Renal cortex interstitium (tissue), 11 donors: ENCODE measurements around the gene MTUS2. TPM values are rescaled to one million over a fixed set of nuclear protein-coding genes. Genes with fewer than 3 reads are reported as not detected.

ENCODE experiments used
- DNase-seq, 11 donors: peaks; one replicate each; pipeline ENCODE4 v3.0.0-alpha.2; 2013; ENCODE audit warnings: low read depth in 9 of 11, low spot score in 4 of 11; ENCODE audit errors: extremely low read depth in 1 of 11
- polyA plus RNA-seq, 3 donors: library from polyadenylated mRNA; unstranded; fragments of 120-200 nt; gene quantifications; one replicate each; pipeline ENCODE4 v1.2.1, GENCODE V29; 2013; ENCODE audit not compliant: insufficient read length in 3 of 3

MTUS2 gene
- polyA plus RNA-seq, 3 donors, result 0.48 to 0.99 (median 0.67) TPM

DNA sequence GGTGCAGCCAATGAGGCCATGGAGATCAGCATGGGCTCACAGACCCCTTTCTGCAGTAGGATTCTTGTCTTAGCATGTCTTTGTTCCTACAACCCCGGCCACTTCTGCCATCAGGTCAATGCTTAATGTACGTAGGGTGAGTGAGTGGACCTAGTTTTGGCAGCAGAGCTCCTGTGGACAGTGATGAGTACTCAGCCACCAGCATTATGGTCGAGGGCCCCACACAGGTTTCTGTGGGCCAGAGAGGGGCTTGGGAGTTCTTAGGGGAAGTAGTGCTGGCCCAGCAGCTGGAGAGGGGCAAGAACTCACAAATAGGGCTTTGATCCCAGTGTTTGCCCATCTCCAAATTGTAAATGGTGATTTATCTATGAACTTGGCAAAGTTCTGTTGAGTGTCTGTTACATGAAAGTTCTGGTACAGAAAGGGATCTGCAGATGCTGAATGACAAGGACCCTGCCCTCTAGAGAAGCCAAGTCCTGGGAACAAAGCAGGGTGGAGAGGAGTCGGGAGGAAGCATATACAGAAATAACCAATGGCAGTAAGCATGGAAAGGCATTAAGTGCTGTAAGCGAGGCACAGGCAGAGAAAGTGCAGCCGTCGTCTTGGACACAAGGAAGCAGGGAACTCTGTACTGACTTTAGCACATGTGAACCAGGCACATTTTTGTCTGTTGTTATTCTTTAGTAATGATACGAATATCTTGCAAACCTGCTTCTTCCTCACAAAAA is 185.1 kb downstream of the MTUS2 start:
- peak in 1 of 11 donors; percentile 7 for DNase-seq

DNA sequence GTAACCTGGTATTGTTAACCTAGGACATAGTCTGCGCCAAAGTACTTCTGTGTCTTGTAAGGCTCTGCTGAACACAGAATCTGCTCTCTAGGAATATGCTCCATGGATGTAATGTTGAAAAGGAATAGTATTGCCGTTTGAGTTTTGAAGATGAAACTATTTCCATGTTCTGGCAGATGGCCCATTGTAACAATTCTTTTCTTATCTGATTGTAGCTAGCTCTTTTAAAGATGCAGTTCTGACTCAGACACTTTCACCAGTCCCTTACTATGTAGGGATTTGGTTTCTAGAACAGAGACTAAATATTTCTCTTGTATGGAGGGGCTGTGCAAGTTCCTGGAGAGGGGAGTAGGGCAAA is 185.6 kb downstream of the MTUS2 start:
- DNase-seq, result peak in 3 of 11 donors; percentile 0 to 9 (median 5)

GRCh38 chr13:29006359-29006850 is 186.3 kb downstream of the MTUS2 start:
- no peak for DNase-seq

DNA sequence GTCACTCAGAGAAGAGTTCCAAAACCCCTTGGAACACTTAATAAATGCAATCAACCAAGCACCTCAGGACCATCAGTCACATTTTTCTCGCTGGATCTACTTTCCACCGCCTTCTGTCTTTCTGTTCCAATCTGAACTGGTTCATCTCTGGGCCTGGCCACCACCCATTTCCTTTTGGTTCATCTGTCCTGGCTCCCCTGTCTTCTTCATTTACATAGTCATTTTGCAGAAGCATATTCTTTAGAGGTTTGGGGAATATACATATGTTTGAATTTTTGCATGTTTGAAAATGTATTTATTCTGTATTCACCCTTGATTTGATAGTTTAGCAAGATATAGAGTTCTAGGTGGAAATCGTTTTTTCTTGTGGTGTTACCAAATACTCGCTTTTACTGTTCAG is 188.2 kb downstream of the MTUS2 start:
- DNase-seq, result no peak

GRCh38 chr13:29020314-29020713 is 200.2 kb downstream of the MTUS2 start:
- no peak for DNase-seq

GRCh38 chr13:29021311-29021710 is 201.2 kb downstream of the MTUS2 start:
- DNase-seq, result no peak

GRCh38 chr13:29021717-29022116 is 201.6 kb downstream of the MTUS2 start:
- DNase-seq, result no peak

DNA sequence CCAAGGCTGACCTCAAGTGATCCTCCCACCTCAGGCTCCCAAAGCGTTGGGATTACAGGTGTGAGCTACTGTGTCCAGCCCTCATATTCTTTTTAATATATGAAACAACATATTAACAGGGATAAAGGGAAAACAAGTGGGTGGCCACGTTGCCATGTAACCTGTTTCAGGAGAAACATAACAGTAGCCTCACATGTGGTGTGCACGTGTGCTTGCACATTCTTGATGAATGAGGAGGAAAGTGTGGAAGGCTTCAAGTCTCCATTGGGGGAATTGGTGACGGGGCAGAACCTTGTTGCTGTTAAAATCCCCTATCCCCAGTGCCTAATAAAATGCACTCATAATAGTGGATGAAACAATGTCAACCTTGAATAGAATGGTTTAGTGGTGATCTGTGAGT is 202.3 kb downstream of the MTUS2 start:
- no peak for DNase-seq

DNA sequence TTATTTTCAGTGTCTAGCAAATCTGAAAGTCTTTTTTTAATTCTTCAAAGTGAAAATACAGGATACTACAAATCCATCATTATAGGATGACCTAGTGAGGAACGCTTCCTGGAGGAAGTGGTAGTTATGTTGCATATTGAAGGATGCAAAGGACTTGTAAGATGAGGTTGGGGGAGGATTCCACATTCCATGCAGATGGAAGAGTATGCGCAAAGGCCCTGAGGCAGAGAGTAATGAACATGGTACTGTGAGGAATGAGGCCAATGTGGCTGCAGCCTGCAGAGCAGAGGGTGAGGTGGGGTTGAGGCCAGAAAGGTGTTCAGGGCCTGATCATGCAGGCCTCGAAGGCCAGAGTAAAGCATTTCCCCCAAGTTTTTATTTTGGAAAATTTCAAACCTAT is 202.8 kb downstream of the MTUS2 start:
- no peak for DNase-seq

GRCh38 chr13:29024783-29025182 is 204.6 kb downstream of the MTUS2 start:
- no peak for DNase-seq

DNA sequence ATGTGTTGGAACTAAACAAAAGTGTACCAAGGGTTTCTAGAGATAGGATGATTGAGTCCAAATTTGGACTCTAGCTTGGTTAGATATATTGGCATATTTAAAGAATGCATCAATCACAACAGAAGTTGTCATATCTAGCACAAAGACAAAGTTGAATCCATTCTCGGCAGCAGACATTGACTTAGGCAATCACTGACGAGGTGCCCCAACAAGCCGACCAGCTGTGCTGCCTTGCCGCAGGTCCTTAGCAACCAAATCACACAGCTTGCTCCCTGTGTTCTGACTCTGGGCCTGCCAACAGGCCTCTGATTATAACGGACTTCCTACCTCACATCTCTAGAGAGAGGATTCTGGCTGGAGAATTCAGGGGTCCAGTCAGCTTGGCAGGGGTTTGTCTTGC is 208.7 kb downstream of the MTUS2 start:
- DNase-seq, result no peak

DNA sequence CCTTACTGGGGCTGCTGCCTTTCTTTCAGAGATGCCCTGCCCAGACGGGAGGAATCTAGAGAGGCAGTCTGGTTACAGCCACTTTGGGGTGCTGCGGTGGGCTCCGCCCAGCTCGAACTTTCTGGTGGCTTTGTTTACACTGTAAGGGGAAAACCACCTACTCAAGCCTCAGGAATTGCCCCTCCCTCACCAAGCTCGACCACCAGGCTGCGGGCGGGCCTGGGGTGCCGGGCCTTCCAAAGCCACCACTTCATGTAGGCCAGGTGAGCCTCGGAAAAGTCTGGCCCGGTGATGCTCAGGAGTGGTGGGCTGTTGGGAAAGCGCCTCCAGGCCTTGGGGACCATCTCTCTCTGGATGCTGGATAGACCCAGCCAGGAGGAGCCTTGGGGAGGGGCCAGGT is 218.6 kb downstream of the MTUS2 start:
- no peak for DNase-seq

DNA sequence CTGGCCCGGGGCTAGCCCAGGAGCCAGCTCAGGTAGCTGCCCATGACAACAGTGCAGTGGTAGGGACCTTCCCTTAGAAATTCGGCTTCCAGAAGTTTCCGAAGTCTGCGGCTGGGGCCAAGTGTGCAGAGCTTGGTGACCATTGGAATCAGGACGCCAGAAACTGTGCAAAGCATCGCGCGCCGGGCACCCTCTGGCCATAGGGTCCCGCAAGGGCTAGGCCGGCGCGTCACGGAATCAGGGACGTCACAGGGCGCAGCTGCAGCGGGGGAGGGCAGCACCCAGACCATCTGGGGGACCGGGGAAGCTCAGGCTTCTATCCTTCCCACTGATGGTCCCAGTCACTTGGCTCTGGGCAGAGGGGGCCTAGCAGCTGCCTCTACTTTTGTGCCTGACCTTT is 219.1 kb downstream of the MTUS2 start:
- DNase-seq, result no peak

GRCh38 chr13:29046588-29046987 is 226.4 kb downstream of the MTUS2 start:
- DNase-seq, result no peak

DNA sequence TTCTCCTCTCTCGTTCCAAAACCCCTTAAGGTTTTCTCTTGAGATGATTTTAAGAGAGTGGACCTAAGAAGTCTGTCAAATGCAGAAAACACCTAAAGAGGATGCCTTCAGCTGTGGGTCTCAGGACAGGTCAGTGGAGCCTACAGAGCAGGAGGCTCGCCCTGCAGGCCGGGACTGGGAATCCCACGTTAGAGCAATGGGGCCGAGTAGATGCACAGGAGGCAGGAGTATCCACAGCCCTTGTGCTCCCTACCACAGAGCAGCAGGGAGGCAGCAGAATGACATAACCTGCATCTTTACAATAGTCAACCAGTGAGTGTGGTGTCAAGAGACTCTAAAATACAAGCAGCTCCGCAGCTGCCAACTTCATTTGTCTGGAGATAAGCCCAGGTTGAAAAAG is 229.4 kb downstream of the MTUS2 start:
- DNase-seq, result no peak

DNA sequence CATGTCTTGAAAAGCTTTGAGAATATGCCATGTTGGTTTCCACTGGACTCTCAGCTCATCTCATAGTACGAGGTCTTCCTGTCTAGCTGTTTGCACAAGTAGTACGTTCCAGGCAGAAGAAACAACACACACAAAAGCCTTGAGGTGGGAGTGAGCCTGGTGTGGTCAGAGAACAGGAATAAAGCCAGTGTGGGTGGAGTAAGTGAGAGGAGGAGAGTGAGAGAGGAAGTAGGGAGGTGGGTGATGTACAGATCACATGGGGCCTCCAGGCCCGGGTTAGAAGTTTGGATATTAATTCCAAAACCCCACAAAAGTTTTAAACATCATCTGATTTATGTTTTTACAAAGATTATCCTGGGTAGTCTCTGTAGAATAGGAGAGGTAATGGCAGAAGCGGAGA is 230.6 kb downstream of the MTUS2 start:
- no peak for DNase-seq

- no peak for DNase-seq
Measured at GRCh38 chr13:29059800-29060199, 239.7 kb downstream of the MTUS2 start.

DNA sequence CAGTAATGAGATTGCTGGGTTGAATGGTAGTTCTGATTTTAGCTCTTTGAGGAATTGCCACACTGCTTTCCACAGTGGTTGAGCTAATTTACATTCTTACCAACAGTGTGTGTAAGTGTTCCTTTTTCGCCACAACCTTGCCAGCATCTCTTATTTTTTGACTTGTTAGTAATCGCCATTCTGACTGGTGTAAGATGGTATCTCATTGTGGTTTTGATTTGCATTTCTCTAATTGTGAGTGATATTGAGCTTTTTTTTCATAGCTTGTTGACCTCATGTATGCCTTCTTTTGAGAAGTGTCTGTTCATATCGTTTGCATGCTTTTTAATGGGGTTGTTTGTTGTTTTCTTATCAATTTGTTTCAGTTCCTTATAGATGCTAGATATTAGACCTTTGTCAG is 245.0 kb downstream of the MTUS2 start:
- no peak for DNase-seq

DNA sequence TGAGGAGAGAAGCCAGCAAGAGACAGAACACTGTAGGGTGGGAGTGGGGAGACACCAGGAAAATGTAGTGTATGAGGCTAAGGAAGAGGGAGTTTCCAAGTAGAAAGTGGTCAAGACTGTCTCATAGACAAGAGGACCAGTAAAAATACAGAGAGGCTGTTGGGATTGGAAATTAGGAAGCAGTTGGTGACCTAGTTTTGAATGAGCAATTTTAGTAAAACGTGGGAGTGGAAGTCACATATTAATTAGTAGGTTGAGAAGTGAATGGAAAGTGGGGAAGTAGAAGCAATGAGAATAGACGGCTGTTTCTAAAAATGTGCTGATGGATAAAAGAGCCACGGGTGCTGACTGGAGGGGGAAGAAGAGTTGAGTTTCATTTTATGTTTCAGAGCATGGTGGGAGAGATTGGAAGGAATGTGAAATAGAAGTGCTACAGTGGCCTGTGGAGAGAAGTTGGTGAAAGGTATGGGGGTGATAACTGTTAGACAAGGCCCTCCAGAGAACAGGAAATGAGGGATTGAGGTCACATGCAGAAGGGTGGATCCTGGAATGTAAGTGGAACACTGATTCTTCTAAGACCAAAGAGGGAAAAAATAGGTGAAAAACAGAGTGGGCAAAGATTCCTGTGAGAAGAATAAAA is 247.3 kb downstream of the MTUS2 start:
- no peak for DNase-seq

GRCh38 chr13:29073755-29074154 is 253.6 kb downstream of the MTUS2 start:
- no peak for DNase-seq
